Immature natural killer cell (primary cell): ENCODE measurements around the gene NKD2. TPM values are rescaled to one million over a fixed set of nuclear protein-coding genes. Genes with fewer than 3 reads are reported as not detected.
"Not testable (repeated sequence)": the region's sequence is repeated elsewhere in the genome, so short reads cannot be mapped to it uniquely, and the experiment has no call there.

Source experiments
- DNase-seq, 3 donors: peaks; one replicate each; pipeline ENCODE4 v3.0.0; 2022; ENCODE audit warnings: mixed read lengths in 1 of 3
- H3K27ac Mint-ChIP-seq, 6 donors: one replicate each; pipeline ENCODE4 v1.8.0; 2020; ENCODE audit warnings: mixed read lengths in 6 of 6, mild to moderate bottlenecking in 5 of 6, inconsistent platforms in 4 of 6, moderate library complexity in 3 of 6
- H3K27me3 Mint-ChIP-seq, 3 donors: one replicate each; pipeline ENCODE4 v1.8.0; 2020 to 2021; ENCODE audit warnings: low read depth in 3 of 3, mild to moderate bottlenecking in 3 of 3, mixed read lengths in 3 of 3, moderate library complexity in 3 of 3, inconsistent platforms in 1 of 3
- H3K36me3 Mint-ChIP-seq, 3 donors: one replicate each; pipeline ENCODE4 v1.8.0; 2020; ENCODE audit warnings: mixed read lengths in 3 of 3, inconsistent platforms in 2 of 3, mild to moderate bottlenecking in 2 of 3
- H3K4me1 Mint-ChIP-seq, 2 donors: one replicate each; pipeline ENCODE4 v1.8.0; 2020; ENCODE audit warnings: inconsistent platforms in 2 of 2, mild to moderate bottlenecking in 2 of 2, mixed read lengths in 2 of 2, moderate library complexity in 1 of 2
- H3K4me3 Mint-ChIP-seq, 5 donors: one replicate each; pipeline ENCODE4 v1.8.0; 2020; ENCODE audit warnings: mild to moderate bottlenecking in 5 of 5, mixed read lengths in 5 of 5, inconsistent platforms in 3 of 5, moderate library complexity in 3 of 5
- H3K9me3 Mint-ChIP-seq, 6 donors: one replicate each; pipeline ENCODE4 v1.8.0; 2020; ENCODE audit warnings: mild to moderate bottlenecking in 6 of 6, mixed read lengths in 6 of 6, inconsistent platforms in 4 of 6, moderate library complexity in 3 of 6
- polyA plus RNA-seq, 3 donors: library from polyadenylated mRNA; unstranded; fragments of 300-500 nt; fragmentation: Illumina TruSeq; gene quantifications; one replicate each; pipeline ENCODE4 v1.2.3, GENCODE V29; 2021

NKD2 gene
- polyA plus RNA-seq, 3 donors from 2014 or later, result not detected

DNA sequence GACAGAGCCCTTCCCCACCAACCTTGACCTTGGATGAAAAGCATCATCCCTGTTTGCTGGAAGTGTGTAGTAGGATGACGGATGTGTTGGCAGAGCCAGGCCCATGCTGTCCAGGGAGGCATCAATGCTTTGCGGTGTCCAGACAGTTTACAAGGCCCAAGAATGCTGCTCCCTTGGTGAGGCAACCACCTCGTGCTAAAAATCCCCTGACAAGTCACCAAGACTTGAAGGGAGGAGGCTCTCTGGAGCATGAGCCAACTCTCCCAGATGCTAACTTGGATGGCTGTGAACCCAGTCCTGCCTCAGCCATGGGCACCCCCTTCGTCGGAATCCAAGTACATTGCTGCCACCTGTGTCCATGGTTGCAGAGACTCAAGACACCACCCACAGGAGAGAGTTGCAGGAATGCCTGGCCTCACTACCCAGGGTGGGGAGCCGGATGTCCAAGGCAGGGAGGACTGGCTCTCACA is 9.5 kb upstream of the NKD2 start:
- H3K4me3 Mint-ChIP-seq, result no peak overlapping the region

GRCh38 chr5:999724-1000123 is 8.9 kb upstream of the NKD2 start:
- H3K9me3 Mint-ChIP-seq, result peaks cover 0 to 5% (median 0%) of the 10 kb centered on the region in 6 donors
- no peak overlapping the region for H3K27ac Mint-ChIP-seq
- H3K36me3 Mint-ChIP-seq, result no peaks in the 10 kb centered on the region
- H3K4me3 Mint-ChIP-seq, result no peak overlapping the region
- H3K4me1 Mint-ChIP-seq, result peaks cover 11 to 15% of the 10 kb centered on the region in 2 donors
- peaks cover 4 to 5% (median 5%) of the 10 kb centered on the region in 3 donors for H3K27me3 Mint-ChIP-seq
- DNase-seq, result no peak

More for the DNA sequence above, 9.5 kb upstream of the NKD2 start:
- DNase-seq, result no peak
- no peaks in the 10 kb centered on the region for H3K36me3 Mint-ChIP-seq
- H3K27me3 Mint-ChIP-seq, result peaks cover 1 to 5% (median 4%) of the 10 kb centered on the region in 3 donors
- peaks cover 9 to 15% of the 10 kb centered on the region in 2 donors for H3K4me1 Mint-ChIP-seq
- H3K9me3 Mint-ChIP-seq, result peaks cover 0 to 5% (median 0%) of the 10 kb centered on the region in 6 donors
- no peak overlapping the region for H3K27ac Mint-ChIP-seq

GRCh38 chr5:1000329-1000728 is 8.3 kb upstream of the NKD2 start:
- no peaks in the 10 kb centered on the region for H3K36me3 Mint-ChIP-seq
- H3K27ac Mint-ChIP-seq, result no peak overlapping the region
- peaks cover 4 to 5% (median 5%) of the 10 kb centered on the region in 3 donors for H3K27me3 Mint-ChIP-seq
- H3K4me3 Mint-ChIP-seq, result no peak overlapping the region
- H3K4me1 Mint-ChIP-seq, result peaks cover 11 to 15% of the 10 kb centered on the region in 2 donors
- no peak for DNase-seq
- peaks cover 0 to 4% (median 0%) of the 10 kb centered on the region in 6 donors for H3K9me3 Mint-ChIP-seq

GRCh38 chr5:1000831-1001230 is 7.8 kb upstream of the NKD2 start:
- H3K27me3 Mint-ChIP-seq, H3K27ac Mint-ChIP-seq, H3K9me3 Mint-ChIP-seq, DNase-seq, H3K36me3 Mint-ChIP-seq, H3K4me3 Mint-ChIP-seq: not testable (repeated sequence)
- H3K4me1 Mint-ChIP-seq, result peaks cover 12 to 15% of the 10 kb centered on the region in 2 donors

GRCh38 chr5:1001406-1002270 is 7.0 kb upstream of the NKD2 start:
- Mint-ChIP-seq H3K27ac (no peak overlapping the region), H3K9me3 (no peaks in the 10 kb centered on the region), H3K36me3 (no peaks in the 10 kb centered on the region), H3K27me3 (peaks cover 6 to 13% (median 7%) of the 10 kb centered on the region in 3 donors), H3K4me3 (no peak overlapping the region), H3K4me1 (peaks cover 11 to 14% of the 10 kb centered on the region in 2 donors)
- no peak for DNase-seq

DNA sequence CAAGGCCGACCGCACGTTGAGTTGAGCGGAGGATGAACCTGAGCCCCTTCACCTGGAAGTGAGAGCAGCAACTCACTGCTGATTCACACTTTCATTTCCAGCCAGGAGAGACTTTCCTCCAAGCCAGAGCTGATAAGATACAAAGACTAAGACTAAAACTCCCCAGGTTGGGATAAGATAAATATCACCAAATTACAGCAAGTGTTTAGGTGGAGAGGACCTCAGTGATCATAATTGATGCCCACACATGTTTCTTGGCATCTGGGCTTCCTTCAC is 6.4 kb upstream of the NKD2 start:
- H3K27me3 Mint-ChIP-seq, result peaks cover 5 to 14% (median 8%) of the 10 kb centered on the region in 3 donors
- no peaks in the 10 kb centered on the region for H3K9me3 Mint-ChIP-seq
- no peaks in the 10 kb centered on the region for H3K36me3 Mint-ChIP-seq
- H3K4me3 Mint-ChIP-seq, result no peak overlapping the region
- no peak overlapping the region for H3K27ac Mint-ChIP-seq
- peaks cover 5 to 12% of the 10 kb centered on the region in 2 donors for H3K4me1 Mint-ChIP-seq
- no peak for DNase-seq

GRCh38 chr5:1002836-1003235 is 5.8 kb upstream of the NKD2 start:
- Mint-ChIP-seq H3K27ac (no peak overlapping the region), H3K27me3 (peaks cover 6 to 19% (median 14%) of the 10 kb centered on the region in 3 donors), H3K9me3 (no peaks in the 10 kb centered on the region), H3K4me1 (peaks cover 0 to 11% of the 10 kb centered on the region in 2 donors), H3K36me3 (no peaks in the 10 kb centered on the region), H3K4me3 (peak overlapping the region in 1 of 5 donors; percentile 69)
- DNase-seq, result no peak

DNA sequence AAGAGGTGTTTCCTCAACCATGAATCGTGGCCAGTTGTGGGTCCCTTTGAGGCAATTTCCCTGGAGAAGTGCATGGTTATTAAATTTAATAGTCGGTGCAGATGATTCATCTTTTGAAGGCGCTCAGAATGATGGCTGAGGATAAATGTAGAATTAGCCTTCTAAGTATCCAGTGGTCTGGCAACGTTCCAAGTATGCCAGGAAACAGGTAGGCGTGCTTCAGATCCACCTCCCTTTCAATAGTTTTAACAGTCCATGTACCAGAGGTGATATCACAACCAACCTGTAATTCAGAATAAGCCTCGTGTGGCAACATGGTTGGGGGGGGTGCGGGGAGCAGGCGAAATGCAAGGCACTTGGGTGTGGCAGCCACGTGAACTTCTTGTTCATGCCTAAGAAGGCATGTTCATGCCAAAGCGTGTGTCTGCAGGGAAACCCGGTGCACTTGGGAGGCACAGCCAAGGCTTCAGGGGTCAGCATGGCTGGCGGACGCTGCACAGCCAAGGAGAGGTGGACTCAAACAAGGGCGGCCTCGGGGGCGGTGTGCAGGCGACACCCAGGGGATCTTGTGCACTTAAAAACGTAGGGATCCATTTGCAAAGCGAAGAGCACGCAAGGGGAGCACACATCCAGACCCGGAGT is 5.2 kb upstream of the NKD2 start:
- Mint-ChIP-seq H3K27me3 (peaks cover 8 to 22% (median 17%) of the 10 kb centered on the region in 3 donors), H3K36me3 (no peaks in the 10 kb centered on the region), H3K27ac (no peak overlapping the region), H3K4me1 (peaks cover 0 to 11% of the 10 kb centered on the region in 2 donors), H3K4me3 (peak overlapping the region; percentile 27 to 69 (median 46)), H3K9me3 (no peaks in the 10 kb centered on the region)
- no peak for DNase-seq

- H3K27me3 Mint-ChIP-seq, result peaks cover 8 to 22% (median 17%) of the 10 kb centered on the region in 3 donors
- H3K4me3 Mint-ChIP-seq, result peak overlapping the region; percentile 58 to 74 (median 70)
- H3K36me3 Mint-ChIP-seq, result no peaks in the 10 kb centered on the region
- DNase-seq, result peak; percentile 36 to 49 (median 45)
- H3K9me3 Mint-ChIP-seq, result no peaks in the 10 kb centered on the region
- no peak overlapping the region for H3K27ac Mint-ChIP-seq
- peaks cover 0 to 11% of the 10 kb centered on the region in 2 donors for H3K4me1 Mint-ChIP-seq
These were observed 3.9 kb upstream of the NKD2 start for GRCh38 chr5:1004461-1005248.

DNA sequence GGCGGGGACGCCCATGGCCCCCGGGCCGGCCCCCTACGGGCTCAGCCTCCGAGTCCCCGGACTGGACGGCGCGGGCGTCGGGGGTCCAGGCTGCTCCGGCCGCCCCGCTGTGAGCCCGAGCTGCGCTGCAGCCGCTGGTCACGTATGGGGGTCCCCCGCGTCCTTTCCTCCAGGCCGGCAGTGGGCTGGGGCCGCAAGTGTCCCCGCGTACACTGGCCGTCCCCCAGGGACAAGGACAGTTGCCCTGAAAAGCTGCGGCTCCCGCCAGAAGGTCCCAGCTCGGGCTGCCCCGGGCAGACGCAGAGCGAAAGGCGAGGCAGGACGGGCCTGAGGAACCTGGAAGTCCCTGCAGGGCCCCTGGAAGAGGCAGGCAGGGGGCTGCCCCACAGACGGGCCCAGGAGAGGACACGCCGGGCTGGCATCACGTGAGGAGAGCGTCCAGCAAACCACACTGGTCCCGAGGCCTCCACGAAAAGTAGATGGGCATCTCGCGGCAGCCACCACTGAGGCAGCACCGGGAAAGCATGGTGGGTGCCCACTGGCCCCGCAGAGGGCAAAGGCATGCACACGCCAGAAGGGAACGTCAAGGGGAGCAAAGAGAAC is 3.3 kb upstream of the NKD2 start:
- Mint-ChIP-seq H3K27ac (no peak overlapping the region), H3K4me3 (peak overlapping the region in 2 of 5 donors; percentile 61 to 72), H3K9me3 (no peaks in the 10 kb centered on the region), H3K4me1 (peaks cover 0 to 12% of the 10 kb centered on the region in 2 donors), H3K36me3 (no peaks in the 10 kb centered on the region), H3K27me3 (peaks cover 9 to 26% (median 17%) of the 10 kb centered on the region in 3 donors)
- no peak for DNase-seq

DNA sequence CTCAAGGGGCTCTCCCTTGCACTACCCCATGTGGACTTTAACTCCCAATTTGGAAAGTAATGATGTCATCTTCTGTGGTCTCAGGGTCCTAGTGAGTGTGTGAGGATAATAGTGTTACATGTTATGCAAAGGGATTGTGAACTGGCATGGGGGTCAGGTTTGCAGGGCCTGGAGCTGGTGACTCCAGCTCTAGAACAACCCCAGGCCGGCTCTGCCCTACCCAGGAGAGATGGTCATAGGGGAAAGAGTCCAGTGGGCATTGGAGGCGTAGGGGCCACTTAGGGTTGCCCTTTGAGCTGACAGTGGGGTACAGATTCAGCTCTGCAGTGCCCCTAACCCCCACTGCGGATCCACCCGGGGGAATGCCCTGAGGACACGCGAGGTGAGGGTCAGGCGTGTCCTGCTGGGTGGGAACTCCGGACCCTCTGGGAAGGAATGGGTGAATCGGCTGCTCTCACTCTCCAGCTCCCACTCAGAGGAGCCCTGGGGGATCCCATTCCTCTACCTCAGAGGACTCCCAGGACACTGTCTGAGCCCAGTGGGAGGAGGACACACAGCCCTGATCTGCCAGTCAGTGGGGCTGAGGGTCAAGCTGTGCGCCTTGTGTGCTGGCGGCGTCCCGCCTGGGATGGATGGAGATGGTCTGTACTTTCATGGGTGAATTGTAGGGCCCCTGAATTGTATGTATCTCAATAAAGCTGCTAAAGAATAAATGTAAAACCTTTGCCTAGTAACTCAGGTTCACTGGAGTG is 2.5 kb upstream of the NKD2 start:
- peak overlapping the region; percentile 40 to 72 (median 61) for H3K4me3 Mint-ChIP-seq
- H3K9me3 Mint-ChIP-seq, result peaks cover 0 to under 1% (median 0%) of the 10 kb centered on the region in 6 donors
- H3K4me1 Mint-ChIP-seq, result peaks cover 0 to 13% of the 10 kb centered on the region in 2 donors
- DNase-seq, result no peak
- peaks cover 10 to 26% (median 17%) of the 10 kb centered on the region in 3 donors for H3K27me3 Mint-ChIP-seq
- H3K36me3 Mint-ChIP-seq, result no peaks in the 10 kb centered on the region
- H3K27ac Mint-ChIP-seq, result no peak overlapping the region

- Mint-ChIP-seq H3K9me3 (peaks cover 0 to 2% (median 0%) of the 10 kb centered on the region in 6 donors), H3K27me3 (peaks cover 11 to 29% (median 19%) of the 10 kb centered on the region in 3 donors), H3K36me3 (no peaks in the 10 kb centered on the region), H3K4me1 (peaks cover 0 to 13% of the 10 kb centered on the region in 2 donors), H3K4me3 (peak overlapping the region; percentile 21 to 59 (median 40)), H3K27ac (no peak overlapping the region)
- no peak for DNase-seq
These were observed 1.9 kb upstream of the NKD2 start for GRCh38 chr5:1006656-1007071.
